AG09309 (cell line): Measurements from ENCODE around the gene TBX5.

ENCODE experiments used
- DNase-seq: peaks from one replicate; pipeline ENCODE4 v3.0.0-alpha.2; 2010; ENCODE audit warnings: low read depth
- H3K4me3 ChIP-seq: 2 replicates; pipeline ENCODE4 v1.5.1; 2011; ENCODE audit warnings: mild to moderate bottlenecking, low read depth, low read length, moderate library complexity; ENCODE audit not compliant: control insufficient read depth
- CTCF ChIP-seq: IDR thresholded peaks from 2 replicates; pipeline ENCODE4 v1.5.1; 2011; ENCODE audit warnings: mild to moderate bottlenecking, low read depth, low read length, inconsistent platforms; ENCODE audit not compliant: insufficient read depth, control insufficient read depth; ENCODE audit errors: missing control alignments

Gene TBX5

GRCh38 chr12:114447274-114447716 is 41.4 kb upstream of the TBX5 start:
- H3K4me3 ChIP-seq = no peak overlapping the region
- DNase-seq = no peak
- no peak for TF ChIP-seq CTCF

GRCh38 chr12:114445401-114446323 is 39.7 kb upstream of the TBX5 start:
- no peak for DNase-seq
- no peak for TF ChIP-seq CTCF
- no peak overlapping the region for H3K4me3 ChIP-seq

- DNase-seq = no peak
- H3K4me3 ChIP-seq = no peak overlapping the region
- no peak for TF ChIP-seq CTCF
Measured at GRCh38 chr12:114444422-114445279, 38.7 kb upstream of the TBX5 start.

- DNase-seq = no peak
- no peak overlapping the region for H3K4me3 ChIP-seq
- no peak for TF ChIP-seq CTCF
Measured at GRCh38 chr12:114443607-114444421, 37.9 kb upstream of the TBX5 start.

- no peak for DNase-seq
- TF ChIP-seq CTCF = no peak
- no peak overlapping the region for H3K4me3 ChIP-seq
Measured at GRCh38 chr12:114442578-114442977, 36.6 kb upstream of the TBX5 start.

GRCh38 chr12:114441545-114441944 is 35.6 kb upstream of the TBX5 start:
- TF ChIP-seq CTCF = no peak
- H3K4me3 ChIP-seq = no peak overlapping the region
- no peak for DNase-seq
